ENCODE results near the gene WDR76. TPM values are rescaled to one million over a fixed set of nuclear protein-coding genes. Genes with fewer than 3 reads are reported as not detected.
"Not testable (repeated sequence)": the region's sequence is repeated elsewhere in the genome, so short reads cannot be mapped to it uniquely, and the experiment has no call there.

The WDR76 gene
- total and polyA plus RNA-seq, 4 donors: 2.4 to 6.2 (median 4.1) TPM

DNA sequence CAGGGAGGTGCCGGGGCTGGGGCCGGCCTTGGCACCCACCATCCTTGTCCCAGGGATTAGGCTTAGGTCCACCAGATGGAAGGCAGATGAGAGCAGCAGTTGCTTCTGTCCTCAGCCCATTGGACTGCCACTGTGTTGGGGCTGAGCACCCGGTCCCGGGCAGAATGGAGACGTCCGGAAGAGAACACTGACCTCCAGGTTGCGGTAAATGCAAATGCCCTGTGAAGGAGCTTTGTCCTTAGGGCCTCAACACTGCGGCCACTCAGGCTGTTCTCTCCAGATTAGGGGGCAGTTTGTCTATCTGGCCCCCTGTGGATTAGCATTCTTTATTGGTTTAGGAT, 26.9 kb upstream of the WDR76 start, which contains the start of gene SERINC4:
Gene SERINC4 (minus strand): TSS at position 276 of the 341 bp plus-strand sequence. CDS start 234 bp downstream, at position 42.
- Histone ChIP-seq H3K4me3 (peak within 1 kb of the TSS; percentile 99), H3K4me1 (ENCODE audit: control insufficient read depth in 5 of 5, insufficient read depth in 5 of 5, low read length in 5 of 5) (peaks cover under 1 to 21% (median 11%) of the 10 kb centered on the region in 5 donors), H3K9me3 (ENCODE audit: control insufficient read depth in 4 of 4, insufficient read depth in 3 of 4, low read length in 3 of 4) (no peaks in the 10 kb centered on the region), H3K27ac (ENCODE audit: low read depth in 1 of 2, low read length in 1 of 2) (peak within 1 kb of the TSS; percentile 73 to 95), H3K27me3 (ENCODE audit: control insufficient read depth in 3 of 3, insufficient read depth in 3 of 3, low read length in 2 of 3) (no peaks in the 10 kb centered on the region), H3K36me3 (ENCODE audit: control insufficient read depth in 4 of 4, insufficient read depth in 4 of 4, low read length in 4 of 4) (peaks cover 5 to 47% (median 31%) of the 10 kb centered on the region in 4 donors), H3K9ac (ENCODE audit: insufficient read depth in 1 of 2, low read length in 2 of 2) (peak within 1 kb of the TSS; percentile 65 to 95)
- no peak for TF ChIP-seq CTCF (IDR thresholded peaks at IDR 0.05; ENCODE audit: control extremely low read depth, extremely low read depth)
- ATAC-seq (ENCODE audit: insufficient read depth, low FRiP score) (no peak), DNase-seq (no peak)
- 94 to 97% methylated on average over 8 of the region's 8 CpGs for WGBS, 2 donors

- peaks cover 8 to 47% (median 30%) of the 10 kb centered on the region in 4 donors for H3K36me3 ChIP-seq (ENCODE audit: control insufficient read depth in 4 of 4, insufficient read depth in 4 of 4, low read length in 4 of 4)
- H3K9ac ChIP-seq (ENCODE audit: insufficient read depth in 1 of 2, low read length in 2 of 2): peak within 1 kb of the TSS; percentile 65 to 95
- no peaks in the 10 kb centered on the region for H3K9me3 ChIP-seq (ENCODE audit: control insufficient read depth in 4 of 4, insufficient read depth in 3 of 4, low read length in 3 of 4)
- 7 to 8% methylated on average over 44 of the region's 44 CpGs for WGBS, 2 donors
- peak; percentile 94 to 96 (median 94) for DNase-seq
- TF ChIP-seq CTCF (IDR thresholded peaks at IDR 0.05; ENCODE audit: control extremely low read depth, extremely low read depth): no peak
- H3K4me3 ChIP-seq: peak within 1 kb of the TSS; percentile 99
- no peaks in the 10 kb centered on the region for H3K27me3 ChIP-seq (ENCODE audit: control insufficient read depth in 3 of 3, insufficient read depth in 3 of 3, low read length in 2 of 3)
- H3K4me1 ChIP-seq (ENCODE audit: control insufficient read depth in 5 of 5, insufficient read depth in 5 of 5, low read length in 5 of 5): peaks cover 0 to 17% (median 10%) of the 10 kb centered on the region in 5 donors
- peak; percentile 93 for ATAC-seq (ENCODE audit: insufficient read depth, low FRiP score)
- peak within 1 kb of the TSS; percentile 73 to 95 for H3K27ac ChIP-seq (ENCODE audit: low read depth in 1 of 2, low read length in 1 of 2)
Measured at GRCh38 chr15:43800286-43801141, 26.3 kb upstream of the WDR76 start, which contains the start of gene HYPK. TSS of gene HYPK (plus strand) at chr15:43800599. CDS start at chr15:43800623, 24 bp downstream.

DNA sequence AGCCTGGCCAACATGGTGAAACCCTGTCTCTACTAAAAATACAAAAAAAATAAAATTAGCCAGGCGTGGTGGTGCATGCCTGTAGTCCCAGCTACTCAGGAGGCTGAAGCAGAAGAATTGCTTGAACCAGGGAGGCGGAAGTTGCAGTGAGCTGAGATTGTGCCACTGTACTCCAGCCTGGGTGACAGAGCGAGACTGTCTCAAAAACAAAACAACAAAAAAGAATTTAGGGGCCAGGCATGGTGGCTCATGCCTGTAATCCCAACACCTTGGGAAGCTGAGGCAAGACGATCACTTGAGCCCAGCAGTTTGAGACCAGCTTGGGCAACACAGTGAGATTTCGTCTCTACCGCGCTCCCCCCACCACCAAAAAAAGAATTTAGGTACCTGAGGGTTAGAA, 24.1 kb upstream of the WDR76 start:
- H3K9ac ChIP-seq (ENCODE audit: insufficient read depth in 1 of 2, low read length in 2 of 2); H3K27me3 ChIP-seq (ENCODE audit: control insufficient read depth in 3 of 3, insufficient read depth in 3 of 3, low read length in 2 of 3); H3K9me3 ChIP-seq (ENCODE audit: control insufficient read depth in 4 of 4, insufficient read depth in 3 of 4, low read length in 3 of 4); DNase-seq; H3K27ac ChIP-seq (ENCODE audit: low read depth in 1 of 2, low read length in 1 of 2); ATAC-seq (ENCODE audit: insufficient read depth, low FRiP score); H3K4me3 ChIP-seq: not testable (repeated sequence)
- Histone ChIP-seq H3K36me3 (ENCODE audit: control insufficient read depth in 4 of 4, insufficient read depth in 4 of 4, low read length in 4 of 4) (peaks cover 22 to 46% (median 36%) of the 10 kb centered on the region in 4 donors), H3K4me1 (ENCODE audit: control insufficient read depth in 5 of 5, insufficient read depth in 5 of 5, low read length in 5 of 5) (peaks cover 0 to 14% (median 8%) of the 10 kb centered on the region in 5 donors)
- WGBS, 2 donors: 98 to 99% methylated on average over 7 of the region's 7 CpGs

GRCh38 chr15:43808435-43808950, 18.3 kb upstream of the WDR76 start:
- TF ChIP-seq CTCF (IDR thresholded peaks at IDR 0.05; ENCODE audit: control extremely low read depth, extremely low read depth): no peak
- H3K36me3 ChIP-seq (ENCODE audit: control insufficient read depth in 4 of 4, insufficient read depth in 4 of 4, low read length in 4 of 4): peaks cover 44 to 60% (median 48%) of the 10 kb centered on the region in 4 donors
- DNase-seq: no peak
- no peaks in the 10 kb centered on the region for H3K27me3 ChIP-seq (ENCODE audit: control insufficient read depth in 3 of 3, insufficient read depth in 3 of 3, low read length in 2 of 3)
- WGBS, 2 donors: 94 to 95% methylated on average over 5 of the region's 5 CpGs
- H3K27ac ChIP-seq (ENCODE audit: low read depth in 1 of 2, low read length in 1 of 2): no peak overlapping the region
- H3K4me3 ChIP-seq: no peak overlapping the region
- H3K9me3 ChIP-seq (ENCODE audit: control insufficient read depth in 4 of 4, insufficient read depth in 3 of 4, low read length in 3 of 4): no peaks in the 10 kb centered on the region
- no peaks in the 10 kb centered on the region for H3K4me1 ChIP-seq (ENCODE audit: control insufficient read depth in 5 of 5, insufficient read depth in 5 of 5, low read length in 5 of 5)
- no peak overlapping the region for H3K9ac ChIP-seq (ENCODE audit: insufficient read depth in 1 of 2, low read length in 2 of 2)
- no peak for ATAC-seq (ENCODE audit: insufficient read depth, low FRiP score)

All from lung (tissue), 12 donors.